Sigmoid colon (tissue), 7 donors: Measurements from ENCODE around the gene KNDC1. TPM values are rescaled to one million over a fixed set of nuclear protein-coding genes. Genes with fewer than 3 reads are reported as not detected.

Experiments used
- DNase-seq: peaks from one replicate; pipeline ENCODE4 v3.0.0-alpha.2; 2019
- H3K27ac ChIP-seq, 4 donors: fragments of 200-600 bp; sonication (generic); one replicate each; pipeline ENCODE4 v1.5.1; 2016 to 2019; ENCODE audit warnings: mild to moderate bottlenecking in 1 of 4
- H3K27me3 ChIP-seq, 3 donors: fragments of 200-600 bp; sonication (generic); one replicate each; pipeline ENCODE4 v1.5.1; 2019; ENCODE audit warnings: mild to moderate bottlenecking in 1 of 3
- H3K36me3 ChIP-seq, 4 donors: fragments of 200-600 bp; sonication (generic); one replicate each; pipeline ENCODE4 v1.5.1; 2016 to 2019
- H3K4me1 ChIP-seq, 4 donors: fragments of 200-600 bp; sonication (generic); one replicate each; pipeline ENCODE4 v1.5.1; 2017 to 2019
- H3K4me3 ChIP-seq, 4 donors: fragments of 200-600 bp; sonication (generic); one replicate each; pipeline ENCODE4 v1.5.1; 2017 to 2019; ENCODE audit warnings: mild to moderate bottlenecking in 2 of 4, moderate library complexity in 1 of 4
- H3K9me3 ChIP-seq, 4 donors: fragments of 200-600 bp in 3 of 4; sonication (generic) in 3 of 4; one replicate each; pipeline versions ENCODE4 v1.5.1 to v1.6.1; 2013 to 2019
- EP300 ChIP-seq, 4 donors: sonication (generic); formaldehyde crosslinking; IDR thresholded peaks; one replicate each; pipeline ENCODE4 v1.6.1; 2017; ENCODE audit warnings: antibody characterized with exemption in 4 of 4
- POLR2A ChIP-seq, 2 donors: fragments of 450-650 bp; IDR thresholded peaks; one replicate each; pipeline ENCODE4 v1.6.1; 2016; ENCODE audit warnings: antibody characterized with exemption in 2 of 2, mild to moderate bottlenecking in 2 of 2, moderate library complexity in 2 of 2
- POLR2AphosphoS5 ChIP-seq, 4 donors: sonication (generic); formaldehyde crosslinking; IDR thresholded peaks; one replicate each; pipeline ENCODE4 v1.6.1; 2017; ENCODE audit warnings: antibody characterized with exemption in 4 of 4
- WGBS, 2 donors: extraction: QIAGEN DNeasy Blood & Tissue Kit; methylation state at CpG; one replicate each; pipeline ENCODE4 v1.1.7; 2013; 5-methylcytosine and 5-hydroxymethylcytosine counted together
- intact Hi-C: fragments of 100-400 bp; cut with DNase I; formaldehyde crosslinking; loops from one replicate; pipeline ENCODE4 v1.15.1; 2023
- polyA plus RNA-seq, 3 donors: library from polyadenylated mRNA; stranded (reverse); fragments of 200-250 nt; gene quantifications; one replicate each; pipeline ENCODE4 v1.2.3, GENCODE V29; 2013
- total RNA-seq, 4 donors: library from RNA; depleted of rRNA; stranded (reverse); fragments of >200 nt; gene quantifications; one replicate each; pipeline ENCODE4 v1.1.0, GENCODE V29; 2016
- TF ChIP-seq, protein P1 (sequence below), 4 experiments: fragments of 450-650 bp in 3 of 4; fragments of 200-600 bp in 1 of 4; IDR thresholded peaks; one replicate each; pipeline ENCODE4 v1.5.1; 2016 to 2019; ENCODE audit warnings: antibody characterized with exemption in 4 of 4, mild to moderate bottlenecking in 3 of 4, moderate library complexity in 2 of 4
- donor health status: healthy with polysubstance abuse.
- donor health status: Bipolar disorder and iron deficiency.
- donor health status: healthy.

KNDC1 gene
- total and polyA plus RNA-seq, 7 donors, result under 0.01 to 1.9 (median 0.26) TPM; not detected in 1

DNA sequence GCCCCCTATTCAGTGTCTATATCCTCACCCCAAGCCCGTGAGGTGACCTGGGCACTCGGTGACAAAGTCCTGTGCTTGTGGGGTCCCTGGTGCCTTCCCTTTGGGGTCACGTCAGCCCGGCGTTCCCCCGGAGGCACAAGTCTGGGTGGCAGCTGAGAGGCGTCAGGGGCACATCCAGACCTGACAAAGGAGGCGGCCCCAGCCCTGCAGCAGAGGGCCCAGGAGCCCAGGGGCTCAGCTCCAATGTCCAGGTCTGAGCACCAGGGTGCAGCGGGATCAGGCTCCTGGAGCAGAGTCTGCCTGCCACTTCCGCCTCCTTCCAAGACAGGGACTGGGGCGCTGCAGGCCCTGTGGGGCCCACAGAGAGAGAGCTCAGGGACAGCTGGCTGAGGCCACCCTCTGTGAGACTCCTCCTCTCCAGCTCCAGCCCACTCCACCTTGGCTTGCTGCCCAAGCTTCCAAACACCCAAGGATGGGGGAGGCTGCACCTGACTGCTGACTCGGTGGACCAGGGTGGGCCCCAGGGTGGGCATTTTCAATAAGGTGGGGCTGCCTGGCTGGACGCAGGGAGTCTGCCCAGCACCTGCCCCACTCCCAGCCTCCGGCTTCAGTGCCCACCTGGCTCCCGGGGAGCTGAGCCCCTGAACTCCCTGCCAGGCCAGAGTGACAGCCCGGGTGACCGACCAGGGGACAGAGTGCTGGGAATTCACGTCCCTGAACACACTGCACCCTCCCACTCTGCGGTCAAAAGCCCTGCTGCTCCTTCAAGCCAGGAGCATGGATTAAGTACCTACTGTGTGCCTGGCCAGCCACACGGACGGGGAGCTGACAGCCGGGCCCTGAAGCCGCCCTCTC is 1.0 kb upstream of the KNDC1 start:
- peaks cover 0 to 22% (median 17%) of the 10 kb centered on the region in 4 donors for H3K4me1 ChIP-seq
- intact Hi-C loops, result no loop called here
- no peaks in the 10 kb centered on the region for H3K9me3 ChIP-seq
- peak; percentile 56 for DNase-seq
- TF ChIP-seq, protein P1, sequence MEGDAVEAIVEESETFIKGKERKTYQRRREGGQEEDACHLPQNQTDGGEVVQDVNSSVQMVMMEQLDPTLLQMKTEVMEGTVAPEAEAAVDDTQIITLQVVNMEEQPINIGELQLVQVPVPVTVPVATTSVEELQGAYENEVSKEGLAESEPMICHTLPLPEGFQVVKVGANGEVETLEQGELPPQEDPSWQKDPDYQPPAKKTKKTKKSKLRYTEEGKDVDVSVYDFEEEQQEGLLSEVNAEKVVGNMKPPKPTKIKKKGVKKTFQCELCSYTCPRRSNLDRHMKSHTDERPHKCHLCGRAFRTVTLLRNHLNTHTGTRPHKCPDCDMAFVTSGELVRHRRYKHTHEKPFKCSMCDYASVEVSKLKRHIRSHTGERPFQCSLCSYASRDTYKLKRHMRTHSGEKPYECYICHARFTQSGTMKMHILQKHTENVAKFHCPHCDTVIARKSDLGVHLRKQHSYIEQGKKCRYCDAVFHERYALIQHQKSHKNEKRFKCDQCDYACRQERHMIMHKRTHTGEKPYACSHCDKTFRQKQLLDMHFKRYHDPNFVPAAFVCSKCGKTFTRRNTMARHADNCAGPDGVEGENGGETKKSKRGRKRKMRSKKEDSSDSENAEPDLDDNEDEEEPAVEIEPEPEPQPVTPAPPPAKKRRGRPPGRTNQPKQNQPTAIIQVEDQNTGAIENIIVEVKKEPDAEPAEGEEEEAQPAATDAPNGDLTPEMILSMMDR (IDR thresholded peaks at IDR 0.05), result no peak
- TF ChIP-seq POLR2AphosphoS5 (IDR thresholded peaks at IDR 0.05) (no peak), EP300 (IDR thresholded peaks at IDR 0.05) (no peak), POLR2A (IDR thresholded peaks at IDR 0.05) (no peak)
- 23 to 52% methylated on average over 23 of the region's 23 CpGs for WGBS, 2 donors
- H3K27me3 ChIP-seq, result peaks cover 0 to 61% (median 32%) of the 10 kb centered on the region in 3 donors
- no peak overlapping the region for H3K27ac ChIP-seq
- H3K4me3 ChIP-seq, result no peak overlapping the region
- H3K36me3 ChIP-seq, result no peaks in the 10 kb centered on the region

DNA sequence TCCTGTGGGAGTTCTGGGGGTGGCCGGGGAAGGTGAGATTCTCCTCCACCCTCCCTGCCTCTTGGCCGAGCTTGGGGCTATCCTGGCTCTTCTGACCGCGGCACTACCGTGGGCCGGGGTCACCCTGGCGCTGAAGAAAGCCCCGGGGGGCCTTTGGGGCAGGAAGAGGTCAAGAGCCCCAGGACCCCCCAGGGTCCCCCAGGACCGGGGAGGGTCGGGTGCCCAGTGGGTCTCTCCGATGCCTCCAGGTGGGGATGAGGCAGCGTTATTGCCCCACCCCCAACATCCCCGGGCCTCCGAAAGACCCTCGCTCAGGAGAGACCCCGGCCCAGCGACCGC is 439 bp upstream of the KNDC1 start:
- WGBS, 2 donors, result 9 to 10% methylated on average over 18 of the region's 18 CpGs
- peaks cover 0 to 67% (median 37%) of the 10 kb centered on the region in 3 donors for H3K27me3 ChIP-seq
- H3K36me3 ChIP-seq, result no peaks in the 10 kb centered on the region
- TF ChIP-seq EP300 (IDR thresholded peaks at IDR 0.05) (no peak), POLR2AphosphoS5 (IDR thresholded peaks at IDR 0.05) (no peak), POLR2A (IDR thresholded peaks at IDR 0.05) (no peak)
- TF ChIP-seq, protein P1 (IDR thresholded peaks at IDR 0.05), result no peak
- H3K27ac ChIP-seq, result no peak overlapping the region
- no peak for DNase-seq
- no peaks in the 10 kb centered on the region for H3K9me3 ChIP-seq
- H3K4me3 ChIP-seq, result peak overlapping the region in 2 of 4 donors; percentile 56 to 62
- H3K4me1 ChIP-seq, result peaks cover 0 to 22% (median 17%) of the 10 kb centered on the region in 4 donors
- intact Hi-C loops, result no loop called here

GRCh38 chr10:133160826-133161471 is 930 bp downstream of the KNDC1 start:
- no peak for TF ChIP-seq EP300 (IDR thresholded peaks at IDR 0.05)
- TF ChIP-seq POLR2A (IDR thresholded peaks at IDR 0.05), result no peak
- Histone ChIP-seq H3K36me3 (no peaks in the 10 kb centered on the region), H3K27me3 (peaks cover 0 to 78% (median 41%) of the 10 kb centered on the region in 3 donors), H3K4me3 (peak overlapping the region; percentile 29 to 62 (median 46)), H3K9me3 (no peaks in the 10 kb centered on the region), H3K27ac (no peak overlapping the region), H3K4me1 (peaks cover 0 to 22% (median 17%) of the 10 kb centered on the region in 4 donors)
- peak; percentile 56 for DNase-seq
- WGBS, 2 donors, result 4 to 5% methylated on average over 29 of the region's 29 CpGs
- intact Hi-C loops, result no loop called here

DNA sequence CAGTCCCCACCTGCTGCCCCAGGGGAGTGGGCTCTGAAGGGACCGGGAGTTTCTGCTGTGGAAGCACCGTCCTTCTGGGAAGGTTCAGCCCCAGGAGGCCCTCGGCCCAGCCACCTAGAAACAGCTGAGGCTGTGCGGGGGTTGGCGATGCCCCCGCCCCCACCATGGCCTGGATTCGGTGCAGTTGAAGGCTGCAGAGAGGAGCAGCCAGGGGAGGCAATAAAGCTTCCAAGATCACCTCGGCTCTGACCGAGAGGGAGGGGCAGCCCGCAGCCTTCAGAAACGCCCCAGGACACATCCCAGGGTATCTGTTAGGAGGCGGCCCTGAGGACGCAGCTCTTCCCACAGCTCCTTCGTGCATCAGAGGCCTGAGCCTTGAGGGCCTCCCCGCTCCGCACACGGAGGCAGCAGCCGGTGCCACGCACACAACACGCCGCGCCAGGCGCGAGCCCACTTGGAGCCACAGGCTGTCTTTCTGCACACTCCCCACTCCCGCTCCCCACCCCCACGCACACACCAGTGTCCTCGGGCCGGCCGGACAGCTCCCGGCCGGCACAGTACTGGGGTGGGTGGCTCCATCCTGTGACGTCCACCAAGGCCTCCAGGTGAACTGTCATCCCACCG is 1.6 kb downstream of the KNDC1 start:
- Histone ChIP-seq H3K36me3 (no peaks in the 10 kb centered on the region), H3K27ac (no peak overlapping the region), H3K27me3 (peaks cover 0 to 78% (median 41%) of the 10 kb centered on the region in 3 donors), H3K9me3 (no peaks in the 10 kb centered on the region), H3K4me3 (peak overlapping the region in 1 of 4 donors; percentile 62), H3K4me1 (peaks cover 0 to 22% (median 17%) of the 10 kb centered on the region in 4 donors)
- intact Hi-C loops, result no loop called here
- TF ChIP-seq, protein P1 (IDR thresholded peaks at IDR 0.05), result no peak
- no peak for TF ChIP-seq EP300 (IDR thresholded peaks at IDR 0.05)
- TF ChIP-seq POLR2A (IDR thresholded peaks at IDR 0.05), result no peak
- TF ChIP-seq POLR2AphosphoS5 (IDR thresholded peaks at IDR 0.05), result no peak
- DNase-seq, result peak; percentile 40
- WGBS, 2 donors, result 44 to 59% methylated on average over 33 of the region's 33 CpGs
